ENCODE results near the gene TTC12.

Gene TTC12

DNA sequence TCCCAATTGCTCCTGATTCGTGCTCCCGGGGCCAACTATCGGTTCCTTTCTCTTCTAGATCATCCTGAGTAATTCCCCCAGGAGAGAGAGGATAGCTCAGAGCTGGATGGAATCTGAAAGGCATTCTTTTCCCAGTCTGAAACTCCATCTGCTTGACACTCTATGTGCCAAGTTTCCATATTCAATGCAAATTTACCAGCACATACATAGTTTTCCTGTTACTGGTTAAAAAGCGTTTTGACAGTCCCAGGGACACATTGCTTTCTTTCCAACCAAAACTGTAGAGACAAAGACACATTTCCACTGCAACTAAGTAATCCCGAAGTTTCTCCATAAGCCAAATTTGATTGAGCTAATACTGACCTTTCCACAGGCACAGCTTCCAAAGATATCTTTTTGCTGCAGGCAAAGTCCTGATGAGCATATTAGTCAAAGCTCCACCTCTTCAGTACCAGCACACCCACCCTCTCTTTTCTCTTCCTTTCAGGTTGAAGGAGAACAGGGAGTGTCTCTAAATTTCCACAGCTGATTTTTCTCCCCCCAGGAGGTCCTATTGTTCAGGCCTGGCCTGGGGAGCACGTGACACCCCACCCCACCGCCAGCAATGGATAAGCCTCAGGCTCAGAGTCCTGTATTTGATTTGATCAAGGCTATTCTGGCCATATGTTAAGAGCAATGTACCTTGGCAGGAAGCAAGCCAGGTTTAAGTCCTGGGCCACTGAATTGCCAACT is 63.5 kb downstream of the TTC12 start:
- in situ Hi-C loops (cut with HindIII; ENCODE audit: low pct_ligation_motif_present, low sequenced_read_pairs), result no loop called here
- Histone ChIP-seq H3K27ac (no peak overlapping the region), H3K36me3 (replicated peaks) (no peaks in the 10 kb centered on the region), H3K4me3 (ENCODE audit: low read depth, low read length) (no peak overlapping the region), H3K27me3 (replicated peaks) (no peaks in the 10 kb centered on the region)
- no peak for DNase-seq
- TF ChIP-seq, protein P1, sequence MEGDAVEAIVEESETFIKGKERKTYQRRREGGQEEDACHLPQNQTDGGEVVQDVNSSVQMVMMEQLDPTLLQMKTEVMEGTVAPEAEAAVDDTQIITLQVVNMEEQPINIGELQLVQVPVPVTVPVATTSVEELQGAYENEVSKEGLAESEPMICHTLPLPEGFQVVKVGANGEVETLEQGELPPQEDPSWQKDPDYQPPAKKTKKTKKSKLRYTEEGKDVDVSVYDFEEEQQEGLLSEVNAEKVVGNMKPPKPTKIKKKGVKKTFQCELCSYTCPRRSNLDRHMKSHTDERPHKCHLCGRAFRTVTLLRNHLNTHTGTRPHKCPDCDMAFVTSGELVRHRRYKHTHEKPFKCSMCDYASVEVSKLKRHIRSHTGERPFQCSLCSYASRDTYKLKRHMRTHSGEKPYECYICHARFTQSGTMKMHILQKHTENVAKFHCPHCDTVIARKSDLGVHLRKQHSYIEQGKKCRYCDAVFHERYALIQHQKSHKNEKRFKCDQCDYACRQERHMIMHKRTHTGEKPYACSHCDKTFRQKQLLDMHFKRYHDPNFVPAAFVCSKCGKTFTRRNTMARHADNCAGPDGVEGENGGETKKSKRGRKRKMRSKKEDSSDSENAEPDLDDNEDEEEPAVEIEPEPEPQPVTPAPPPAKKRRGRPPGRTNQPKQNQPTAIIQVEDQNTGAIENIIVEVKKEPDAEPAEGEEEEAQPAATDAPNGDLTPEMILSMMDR (IDR thresholded peaks at IDR 0.05; ENCODE audit: low read depth, low read length, missing control alignments), result no peak

DNA sequence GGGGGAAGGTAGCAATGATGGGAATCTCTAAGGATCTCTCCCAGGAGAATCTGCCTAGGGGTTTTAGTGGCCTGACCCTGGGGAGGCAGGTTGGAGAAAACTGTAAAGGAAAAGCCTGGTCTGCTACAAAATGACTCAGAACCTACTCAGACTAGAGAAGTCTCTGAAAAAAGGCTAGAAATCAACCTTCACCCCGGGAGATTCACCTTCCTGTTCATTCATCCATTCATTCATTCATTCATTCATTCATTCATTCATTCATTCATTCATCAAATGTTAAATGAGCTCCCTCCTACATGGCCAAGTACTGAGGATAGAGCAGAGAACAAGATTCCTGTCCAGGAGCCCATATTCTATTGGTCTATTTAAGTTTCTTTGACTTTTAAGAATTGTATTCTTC is 64.3 kb downstream of the TTC12 start:
- in situ Hi-C loops (cut with HindIII; ENCODE audit: low pct_ligation_motif_present, low sequenced_read_pairs), result no loop called here

DNA sequence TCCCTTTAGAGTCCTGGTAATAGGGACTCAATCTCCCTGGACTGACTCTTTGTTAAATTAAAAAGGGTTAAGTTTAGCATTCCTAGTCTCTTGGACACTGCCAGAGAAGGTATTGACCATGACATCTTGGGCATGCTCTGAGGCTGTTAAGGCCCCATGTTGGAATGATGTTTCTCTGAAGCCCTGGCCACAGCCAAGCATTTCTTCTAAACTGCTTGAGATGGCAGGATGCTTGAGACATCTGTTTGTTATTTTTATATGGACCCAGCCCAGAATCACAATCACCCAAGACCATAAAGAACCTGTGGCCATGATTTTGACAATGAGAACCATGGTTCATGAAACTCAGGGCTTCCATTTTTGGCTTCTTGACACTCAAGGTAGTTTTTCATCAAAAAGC is 67.7 kb downstream of the TTC12 start:
- no peak for DNase-seq
- in situ Hi-C loops (cut with HindIII; ENCODE audit: low pct_ligation_motif_present, low sequenced_read_pairs), result no loop called here
- H3K36me3 ChIP-seq (replicated peaks), result no peaks in the 10 kb centered on the region
- H3K4me3 ChIP-seq (ENCODE audit: low read depth, low read length), result no peak overlapping the region
- H3K27me3 ChIP-seq (replicated peaks), result no peaks in the 10 kb centered on the region
- TF ChIP-seq, protein P1 (IDR thresholded peaks at IDR 0.05; ENCODE audit: low read depth, low read length, missing control alignments), result no peak
- H3K27ac ChIP-seq, result no peak overlapping the region

More for the DNA sequence above, 64.3 kb downstream of the TTC12 start:
- H3K27ac ChIP-seq, result no peak overlapping the region
- H3K36me3 ChIP-seq (replicated peaks), result no peaks in the 10 kb centered on the region
- H3K4me3 ChIP-seq (ENCODE audit: low read depth, low read length), result no peak overlapping the region
- H3K27me3 ChIP-seq (replicated peaks), result no peaks in the 10 kb centered on the region
- DNase-seq, result no peak
- TF ChIP-seq, protein P1 (IDR thresholded peaks at IDR 0.05; ENCODE audit: low read depth, low read length, missing control alignments), result no peak

DNA sequence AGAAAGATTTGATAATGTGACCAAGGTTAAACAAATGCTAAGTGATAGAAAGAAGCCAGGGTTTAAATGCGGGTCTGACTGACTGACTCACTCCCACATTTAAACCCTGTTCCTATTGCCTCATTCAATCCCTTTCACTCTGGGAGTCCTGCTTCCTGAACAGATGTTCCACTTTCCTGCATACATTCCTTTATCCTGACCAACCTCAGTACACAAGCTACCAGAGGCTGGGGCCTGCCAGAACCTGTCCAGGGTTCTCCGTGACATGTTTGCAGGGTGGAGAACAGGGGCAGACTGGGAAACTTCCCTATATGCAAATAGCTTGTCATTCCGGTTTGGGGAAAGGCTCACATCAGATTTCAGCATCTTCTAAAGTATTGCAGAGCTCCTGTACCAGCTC is 70.2 kb downstream of the TTC12 start:
- H3K27ac ChIP-seq, result no peak overlapping the region
- in situ Hi-C loops (cut with HindIII; ENCODE audit: low pct_ligation_motif_present, low sequenced_read_pairs), result no loop called here

GRCh38 chr11:113385749-113386148 is 71.4 kb downstream of the TTC12 start:
- no peak for DNase-seq
- no peak overlapping the region for H3K4me3 ChIP-seq (ENCODE audit: low read depth, low read length)

More for the DNA sequence above, 70.2 kb downstream of the TTC12 start:
- TF ChIP-seq, protein P1 (IDR thresholded peaks at IDR 0.05; ENCODE audit: low read depth, low read length, missing control alignments), result no peak
- Histone ChIP-seq H3K4me3 (ENCODE audit: low read depth, low read length) (no peak overlapping the region), H3K36me3 (replicated peaks) (no peaks in the 10 kb centered on the region), H3K27me3 (replicated peaks) (peaks cover 8% of the 10 kb centered on the region)
- peak; percentile 70 for DNase-seq

More at GRCh38 chr11:113385749-113386148, 71.4 kb downstream of the TTC12 start:
- Histone ChIP-seq H3K27me3 (replicated peaks) (peaks cover 8% of the 10 kb centered on the region), H3K36me3 (replicated peaks) (no peaks in the 10 kb centered on the region), H3K27ac (no peak overlapping the region)
- in situ Hi-C loops (cut with HindIII; ENCODE audit: low pct_ligation_motif_present, low sequenced_read_pairs), result no loop called here
- TF ChIP-seq, protein P1 (IDR thresholded peaks at IDR 0.05; ENCODE audit: low read depth, low read length, missing control alignments), result no peak
